PFSK-1 (cell line): ENCODE data around the gene FBXL7.

Experiments used
- POLR2AphosphoS5 ChIP-seq: IDR thresholded peaks from 2 replicates; pipeline ENCODE4 v1.6.1; 2012; ENCODE audit warnings: low read depth, mild to moderate bottlenecking, control low read depth, low read length, moderate library complexity
- SIN3A ChIP-seq: IDR thresholded peaks from 2 replicates; pipeline ENCODE4 v1.6.1; 2012; ENCODE audit warnings: mild to moderate bottlenecking, low read length, moderate library complexity, borderline replicate concordance; ENCODE audit not compliant: insufficient read depth
- TAF1 ChIP-seq: IDR thresholded peaks from 2 replicates; pipeline ENCODE4 v1.6.1; 2012; ENCODE audit warnings: low read length, control low read depth, borderline replicate concordance; ENCODE audit not compliant: insufficient read depth
- TF ChIP-seq, protein P1 (sequence below), 2 experiments: IDR thresholded peaks; 2 replicates each; pipeline versions ENCODE4 v1.6.1 to v1.8.0; 2011 to 2012; ENCODE audit warnings: low read depth in 2 of 2, low read length in 2 of 2, control low read depth in 1 of 2, inconsistent platforms in 1 of 2, mild to moderate bottlenecking in 1 of 2, moderate library complexity in 1 of 2; ENCODE audit not compliant: insufficient read depth in 1 of 2

DNA sequence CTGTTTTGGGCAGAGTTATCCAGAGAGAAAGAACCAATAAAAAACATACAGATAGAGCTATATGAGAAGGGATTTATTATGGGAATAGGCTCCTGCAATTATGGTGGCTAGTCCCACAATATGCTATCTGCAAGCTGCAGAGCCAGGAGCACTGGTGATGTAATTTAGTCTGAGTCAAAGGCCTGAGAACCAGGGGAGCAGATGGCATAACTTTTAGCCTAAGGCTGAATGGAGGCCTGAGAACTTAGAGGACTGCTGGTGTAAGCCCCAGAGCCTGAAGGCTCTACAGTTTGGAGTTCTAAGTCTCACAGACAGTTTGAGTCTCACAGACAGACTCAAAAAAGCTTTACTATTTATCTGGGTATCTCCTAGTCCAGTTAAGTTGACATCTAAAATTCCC, 263.8 kb downstream of the FBXL7 start:
- TF ChIP-seq SIN3A (no peak), POLR2AphosphoS5 (no peak), TAF1 (no peak)
- TF ChIP-seq, protein P1, sequence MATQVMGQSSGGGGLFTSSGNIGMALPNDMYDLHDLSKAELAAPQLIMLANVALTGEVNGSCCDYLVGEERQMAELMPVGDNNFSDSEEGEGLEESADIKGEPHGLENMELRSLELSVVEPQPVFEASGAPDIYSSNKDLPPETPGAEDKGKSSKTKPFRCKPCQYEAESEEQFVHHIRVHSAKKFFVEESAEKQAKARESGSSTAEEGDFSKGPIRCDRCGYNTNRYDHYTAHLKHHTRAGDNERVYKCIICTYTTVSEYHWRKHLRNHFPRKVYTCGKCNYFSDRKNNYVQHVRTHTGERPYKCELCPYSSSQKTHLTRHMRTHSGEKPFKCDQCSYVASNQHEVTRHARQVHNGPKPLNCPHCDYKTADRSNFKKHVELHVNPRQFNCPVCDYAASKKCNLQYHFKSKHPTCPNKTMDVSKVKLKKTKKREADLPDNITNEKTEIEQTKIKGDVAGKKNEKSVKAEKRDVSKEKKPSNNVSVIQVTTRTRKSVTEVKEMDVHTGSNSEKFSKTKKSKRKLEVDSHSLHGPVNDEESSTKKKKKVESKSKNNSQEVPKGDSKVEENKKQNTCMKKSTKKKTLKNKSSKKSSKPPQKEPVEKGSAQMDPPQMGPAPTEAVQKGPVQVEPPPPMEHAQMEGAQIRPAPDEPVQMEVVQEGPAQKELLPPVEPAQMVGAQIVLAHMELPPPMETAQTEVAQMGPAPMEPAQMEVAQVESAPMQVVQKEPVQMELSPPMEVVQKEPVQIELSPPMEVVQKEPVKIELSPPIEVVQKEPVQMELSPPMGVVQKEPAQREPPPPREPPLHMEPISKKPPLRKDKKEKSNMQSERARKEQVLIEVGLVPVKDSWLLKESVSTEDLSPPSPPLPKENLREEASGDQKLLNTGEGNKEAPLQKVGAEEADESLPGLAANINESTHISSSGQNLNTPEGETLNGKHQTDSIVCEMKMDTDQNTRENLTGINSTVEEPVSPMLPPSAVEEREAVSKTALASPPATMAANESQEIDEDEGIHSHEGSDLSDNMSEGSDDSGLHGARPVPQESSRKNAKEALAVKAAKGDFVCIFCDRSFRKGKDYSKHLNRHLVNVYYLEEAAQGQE (IDR thresholded peaks at IDR 0.05; ENCODE audit: insufficient read depth in 1 of 2, low read depth in 2 of 2, low read length in 2 of 2): no peak
